Endothelial cell of umbilical vein (primary cell): Measurements from ENCODE around the gene TENT5C.

Source experiments
- CTCF ChIP-seq, 2 donors: IDR thresholded peaks; 1 replicate in 1 of 2; 2 replicates in 1 of 2; pipeline ENCODE4 v1.5.1; 2011; ENCODE audit warnings: low read length in 2 of 2, mild to moderate bottlenecking in 2 of 2, moderate library complexity in 2 of 2, control low read depth in 1 of 2, inconsistent platforms in 1 of 2, low read depth in 1 of 2; ENCODE audit not compliant: insufficient read depth in 1 of 2; ENCODE audit errors: extremely low read depth in 1 of 2
- EZH2 ChIP-seq: IDR thresholded peaks from 2 replicates; pipeline ENCODE4 v1.6.1; 2012; ENCODE audit warnings: borderline replicate concordance, low read depth, mild to moderate bottlenecking, moderate library complexity, low read length, inconsistent platforms; ENCODE audit not compliant: severe bottlenecking
- POLR2A ChIP-seq: IDR thresholded peaks from 2 replicates; pipeline ENCODE4 v1.6.1; 2012; ENCODE audit warnings: low read depth, mild to moderate bottlenecking, control low read depth, low read length
- POLR2AphosphoS5 ChIP-seq: IDR thresholded peaks from 2 replicates; pipeline ENCODE4 v1.6.1; 2012; ENCODE audit warnings: low read depth, mild to moderate bottlenecking, control low read depth, low read length, moderate library complexity; ENCODE audit not compliant: insufficient read depth

DNA sequence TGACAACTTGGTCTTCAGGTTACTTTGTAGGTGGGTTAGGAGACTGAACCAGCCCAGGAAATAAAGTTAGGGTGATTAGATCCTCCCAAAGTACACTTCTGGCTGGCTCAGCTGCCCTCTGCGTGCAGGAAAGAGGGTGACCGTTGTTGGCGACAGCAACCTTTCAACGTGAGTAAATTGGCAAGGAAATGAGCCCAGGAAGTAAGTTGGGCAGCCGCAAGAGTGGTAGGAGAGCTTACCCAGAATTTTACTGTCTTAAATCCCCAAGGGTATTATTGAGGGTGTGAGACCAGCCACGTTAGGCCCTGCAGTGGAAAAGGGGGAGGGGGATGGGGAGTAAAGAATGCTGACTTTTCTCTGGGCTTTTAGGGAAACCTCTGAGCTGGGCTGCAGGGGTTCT, 1.6 kb downstream of the TENT5C start:
- no peak for TF ChIP-seq POLR2A
- TF ChIP-seq POLR2AphosphoS5, result no peak
- TF ChIP-seq CTCF (IDR thresholded peaks at IDR 0.05; ENCODE audit: extremely low read depth in 1 of 2, insufficient read depth in 1 of 2, low read depth in 1 of 2, low read length in 2 of 2), result no peak
- no peak for TF ChIP-seq EZH2
